GM12865 (cell line): ENCODE measurements around the gene TNFSF15.

Experiments used
- DNase-seq: peaks from one replicate; pipeline ENCODE4 v3.0.0; 2010; ENCODE audit warnings: low read depth
- H3K4me3 ChIP-seq: 2 replicates; pipeline ENCODE4 v1.5.1; 2011; ENCODE audit warnings: mild to moderate bottlenecking, low read depth, low read length, control low read depth
- CTCF ChIP-seq: IDR thresholded peaks from 2 replicates; pipeline ENCODE4 v1.5.1; 2011; ENCODE audit warnings: low read length, control low read depth, low read depth, inconsistent platforms; ENCODE audit not compliant: insufficient read depth; ENCODE audit errors: missing control alignments

TNFSF15 gene

GRCh38 chr9:114775981-114776380 lies 29.9 kb downstream of the TNFSF15 start:
- no peak for TF ChIP-seq CTCF
- no peak overlapping the region for H3K4me3 ChIP-seq
- DNase-seq = no peak

- DNase-seq = no peak
- H3K4me3 ChIP-seq = no peak overlapping the region
- TF ChIP-seq CTCF = no peak
These were observed 30.7 kb downstream of the TNFSF15 start for GRCh38 chr9:114775121-114775520.

GRCh38 chr9:114774524-114774923 lies 31.3 kb downstream of the TNFSF15 start:
- TF ChIP-seq CTCF = no peak
- no peak overlapping the region for H3K4me3 ChIP-seq
- no peak for DNase-seq

DNA sequence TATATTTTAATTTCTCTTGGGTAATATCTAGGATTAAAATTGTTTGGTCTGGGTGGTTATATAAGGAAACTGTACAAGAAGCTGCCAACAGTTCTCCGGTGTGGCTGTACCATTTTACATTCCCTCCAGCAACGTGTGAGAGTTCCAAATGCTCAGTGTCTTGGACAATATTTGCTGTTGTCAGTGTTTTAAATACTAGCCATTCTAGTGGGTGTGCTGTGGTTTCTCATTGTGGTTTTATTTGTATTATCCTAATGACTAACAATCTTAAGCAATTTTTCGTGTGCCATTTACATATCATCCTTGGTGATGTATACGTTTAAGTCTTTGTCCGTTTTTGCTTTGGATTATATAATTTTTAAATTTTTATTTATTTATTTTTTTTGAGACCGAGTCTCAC lies 34.0 kb downstream of the TNFSF15 start:
- TF ChIP-seq CTCF = no peak
- no peak overlapping the region for H3K4me3 ChIP-seq
- DNase-seq = no peak

- no peak overlapping the region for H3K4me3 ChIP-seq
- no peak for TF ChIP-seq CTCF
- no peak for DNase-seq
These were observed 34.8 kb downstream of the TNFSF15 start for GRCh38 chr9:114770991-114771390.

GRCh38 chr9:114769624-114770023 lies 36.2 kb downstream of the TNFSF15 start:
- no peak for TF ChIP-seq CTCF
- no peak for DNase-seq
- no peak overlapping the region for H3K4me3 ChIP-seq

DNA sequence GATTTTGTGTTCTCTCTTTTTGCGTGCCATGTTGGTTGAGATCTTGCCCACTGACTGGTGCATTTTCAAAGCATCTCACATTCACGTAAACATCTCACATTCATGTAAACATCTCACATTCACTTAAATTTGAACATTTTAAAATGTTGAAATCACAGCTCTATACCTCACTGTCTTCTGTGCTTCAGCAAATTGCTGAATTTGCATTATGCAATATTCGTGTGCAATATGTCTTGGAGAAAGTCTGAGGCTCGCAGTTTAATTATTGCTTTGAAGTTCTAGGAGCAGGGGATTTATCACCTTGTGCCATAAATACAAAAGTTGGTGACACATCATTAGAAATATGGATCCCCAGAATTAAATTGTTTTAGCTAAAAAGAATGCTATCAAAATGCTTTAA lies 42.6 kb downstream of the TNFSF15 start:
- TF ChIP-seq CTCF = no peak
- DNase-seq = no peak
- no peak overlapping the region for H3K4me3 ChIP-seq
